Activated naive CD4-positive, alpha-beta T cell (primary cell): ENCODE measurements around the gene EPHA6.
"Not testable (repeated sequence)": the region's sequence is repeated elsewhere in the genome, so short reads cannot be mapped to it uniquely, and the experiment has no call there.

ENCODE experiments used
- DNase-seq, 4 experiments: peaks; one replicate each; lab custom pipeline; 2025; lab: John Stamatoyannopoulos, UW

Gene EPHA6

GRCh38 chr3:97464035-97464434, 649.6 kb downstream of the EPHA6 start:
- DNase-seq: no peak

DNA sequence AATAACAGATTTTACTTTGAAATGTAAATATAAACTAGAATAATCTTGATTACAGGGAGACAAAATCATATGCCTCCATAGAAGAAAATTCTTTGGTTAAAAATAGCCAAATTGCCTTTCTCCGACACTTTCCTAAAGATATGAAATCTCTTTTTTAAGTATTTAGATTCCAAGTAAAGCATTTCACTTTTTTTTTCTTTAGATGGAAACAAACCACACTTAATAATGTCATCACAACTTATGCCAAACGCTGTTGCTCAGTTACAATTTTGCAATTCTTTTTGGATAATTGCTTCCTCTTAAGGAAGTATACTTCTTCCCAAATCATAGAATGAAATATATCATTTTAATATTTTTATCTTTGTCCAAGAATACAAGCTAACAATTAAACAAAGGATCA, 656.1 kb downstream of the EPHA6 start:
- DNase-seq: no peak

DNA sequence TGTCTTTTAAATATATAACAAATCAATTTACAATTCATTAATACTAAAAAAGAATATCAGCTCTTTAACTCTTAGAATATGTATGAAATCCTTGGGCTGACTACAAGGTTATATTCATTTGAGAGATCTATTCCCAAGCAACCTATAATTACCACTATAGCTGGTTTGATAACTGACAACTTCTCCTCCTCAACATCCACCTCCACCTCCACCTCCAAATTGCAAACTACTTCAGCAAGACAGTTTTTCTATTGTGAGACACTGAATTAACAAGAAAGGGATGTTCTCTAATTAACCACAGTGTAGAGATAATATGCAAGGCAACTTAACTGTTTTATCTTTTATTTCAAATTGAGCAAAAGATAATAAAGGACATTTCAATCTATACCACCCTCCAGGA, 665.3 kb downstream of the EPHA6 start:
- no peak for DNase-seq

DNA sequence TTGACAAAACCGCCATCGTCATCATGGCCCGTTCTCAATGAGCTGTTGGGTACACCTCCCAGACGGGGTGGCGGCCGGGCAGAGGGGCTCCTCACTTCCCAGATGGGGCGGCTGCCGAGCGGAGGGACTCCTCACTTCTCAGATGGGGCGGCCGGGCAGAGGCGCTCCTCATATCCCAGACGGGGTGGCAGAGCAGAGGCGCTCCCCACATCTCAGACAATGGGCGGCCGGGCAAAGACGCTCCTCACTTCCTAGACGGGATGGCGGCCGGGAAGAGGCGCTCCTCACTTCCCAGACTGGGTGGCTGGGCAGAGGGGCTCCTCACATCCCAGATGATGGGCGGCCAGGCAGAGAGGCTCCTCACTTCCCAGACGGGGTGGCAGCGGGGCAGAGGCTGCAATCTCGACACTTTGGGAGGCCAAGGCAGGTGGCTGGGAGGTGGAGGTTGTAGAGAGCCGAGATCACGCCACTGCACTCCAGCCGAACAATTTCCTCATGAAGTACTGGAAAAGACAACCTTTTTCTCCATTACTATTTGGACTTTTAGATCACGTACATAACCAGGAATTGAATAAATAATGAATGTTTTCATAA, 666.4 kb downstream of the EPHA6 start:
- DNase-seq: not testable (repeated sequence)

DNA sequence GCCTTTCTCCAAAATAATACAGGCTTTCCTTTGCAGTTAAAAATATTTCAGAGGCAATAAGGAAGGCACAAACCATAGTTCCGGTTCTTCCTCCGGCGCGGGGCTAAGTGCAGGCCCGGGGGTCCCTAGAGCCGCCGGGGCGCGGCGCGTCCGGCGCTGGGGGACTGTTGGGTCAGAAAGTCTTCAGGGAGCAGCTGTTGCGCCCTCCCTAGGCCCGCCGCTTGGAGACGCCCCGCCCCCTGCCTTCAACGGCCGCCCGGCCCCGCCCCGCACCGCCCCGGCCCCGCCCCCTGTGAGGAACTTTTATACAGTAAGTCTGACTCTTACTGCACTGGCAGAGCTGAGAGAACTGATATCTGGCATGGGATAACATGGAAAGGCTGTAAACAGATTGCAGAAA, 667.0 kb downstream of the EPHA6 start:
- no peak for DNase-seq

- DNase-seq: no peak
These were observed 670.8 kb downstream of the EPHA6 start for GRCh38 chr3:97485206-97485605.

- no peak for DNase-seq
These were observed 673.2 kb downstream of the EPHA6 start for GRCh38 chr3:97487587-97487986.

GRCh38 chr3:97488741-97489140, 674.3 kb downstream of the EPHA6 start:
- DNase-seq: no peak

DNA sequence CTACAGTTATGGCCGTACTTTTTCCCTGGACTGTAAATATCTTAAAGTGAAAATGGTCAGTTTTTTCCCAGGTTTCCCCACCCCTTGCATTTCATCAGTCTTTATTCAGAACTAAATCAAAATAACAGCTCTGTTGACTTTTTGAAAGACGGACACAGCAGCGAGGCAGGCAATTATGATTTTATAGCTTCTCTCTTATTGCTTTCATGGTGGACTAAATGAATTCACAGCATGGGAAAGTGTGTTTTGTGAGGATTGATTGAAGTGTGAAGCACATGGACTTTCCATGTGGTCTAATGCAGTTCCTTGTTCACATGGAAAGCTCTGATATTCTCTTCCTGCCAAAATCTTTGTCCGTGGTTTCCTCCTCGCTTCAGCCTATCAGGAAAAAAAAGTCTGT, 681.5 kb downstream of the EPHA6 start:
- DNase-seq: no peak

- DNase-seq: no peak
These were observed 682.7 kb downstream of the EPHA6 start for GRCh38 chr3:97497138-97497537.

- no peak for DNase-seq
These were observed 690.1 kb downstream of the EPHA6 start for GRCh38 chr3:97504463-97504862.

GRCh38 chr3:97510795-97511194, 696.4 kb downstream of the EPHA6 start:
- no peak for DNase-seq

DNA sequence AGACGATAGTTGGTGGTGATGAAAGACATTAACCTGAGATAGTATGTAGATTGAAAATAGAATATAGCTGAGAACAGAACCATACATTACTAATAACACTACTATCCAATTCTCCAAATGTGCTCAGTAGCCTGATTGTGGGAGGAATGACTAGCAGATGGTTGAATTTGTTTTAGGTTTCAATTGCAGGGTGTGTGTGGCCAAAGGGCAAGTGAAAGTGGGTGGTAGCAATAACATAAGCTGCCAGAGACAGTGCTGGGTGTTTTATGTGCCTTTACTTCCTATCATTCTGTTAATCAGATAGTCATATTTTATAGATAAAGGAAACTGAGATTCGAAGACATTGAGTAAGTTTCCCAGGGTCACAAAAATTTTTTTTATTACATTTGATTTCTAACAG, 700.7 kb downstream of the EPHA6 start:
- no peak for DNase-seq

- DNase-seq: no peak
These were observed 716.3 kb downstream of the EPHA6 start for GRCh38 chr3:97530691-97531090.

GRCh38 chr3:97547573-97547972, 733.2 kb downstream of the EPHA6 start:
- not testable (repeated sequence) for DNase-seq

- no peak for DNase-seq
These were observed 736.0 kb downstream of the EPHA6 start for GRCh38 chr3:97550408-97550807.

DNA sequence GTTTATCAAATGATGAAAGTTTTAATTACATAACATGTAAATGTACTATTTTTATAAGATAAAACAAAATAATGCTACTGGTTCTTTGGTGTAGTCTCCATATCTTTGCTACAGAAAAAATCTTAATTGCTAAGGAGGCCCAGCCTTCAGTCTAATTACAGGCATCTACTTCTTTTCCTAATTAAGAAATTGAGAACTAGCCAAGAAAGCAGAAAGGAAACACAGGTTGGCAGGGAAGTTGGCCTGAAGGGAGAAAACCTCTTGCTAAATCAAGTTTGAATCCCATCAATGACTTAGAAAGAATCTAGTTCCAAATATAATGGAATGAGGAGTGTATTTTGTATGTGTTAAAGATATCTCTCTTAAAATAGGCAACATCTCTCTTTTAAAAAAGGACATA, 737.8 kb downstream of the EPHA6 start:
- DNase-seq: no peak

GRCh38 chr3:97575742-97576141, 761.3 kb downstream of the EPHA6 start:
- no peak for DNase-seq

DNA sequence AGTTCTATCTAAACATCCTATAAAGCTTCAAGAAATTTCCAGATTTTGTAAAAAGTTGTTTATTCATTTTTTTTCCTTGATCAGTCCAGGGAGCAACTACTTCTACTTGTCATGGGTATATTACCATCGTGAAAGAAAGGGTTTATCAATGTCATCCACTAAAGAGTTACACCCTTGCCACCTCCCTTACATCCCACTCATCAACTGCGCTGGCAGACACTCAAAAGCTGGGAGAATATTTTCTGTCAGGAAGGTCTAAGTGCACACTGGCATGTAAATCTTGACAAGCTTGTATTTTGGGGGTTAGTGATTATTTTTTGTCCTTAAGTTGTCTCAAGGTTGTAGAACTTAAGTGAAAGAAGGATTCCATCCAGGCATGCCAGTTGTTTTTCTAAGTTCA, 761.8 kb downstream of the EPHA6 start:
- no peak for DNase-seq

DNA sequence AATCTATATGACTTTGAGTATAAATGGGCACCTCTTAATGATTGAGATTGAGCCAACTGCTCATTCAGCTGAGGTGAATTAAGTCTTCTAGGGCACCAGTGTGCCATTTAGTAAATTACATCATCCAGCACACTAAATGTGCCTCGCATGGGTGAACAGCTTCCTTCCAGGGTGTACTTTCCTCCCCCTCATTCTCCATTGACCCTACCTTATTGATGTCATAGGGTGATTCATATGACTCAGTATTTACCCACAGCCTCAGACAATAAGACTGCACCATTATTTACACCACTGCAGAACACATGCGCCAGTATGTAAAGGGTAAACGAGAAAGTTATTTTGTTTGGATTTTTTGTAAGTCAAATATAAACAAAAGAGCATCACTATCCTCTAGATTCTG, 765.0 kb downstream of the EPHA6 start:
- no peak for DNase-seq

- DNase-seq: no peak
These were observed 796.2 kb downstream of the EPHA6 start for GRCh38 chr3:97610626-97611025.

DNA sequence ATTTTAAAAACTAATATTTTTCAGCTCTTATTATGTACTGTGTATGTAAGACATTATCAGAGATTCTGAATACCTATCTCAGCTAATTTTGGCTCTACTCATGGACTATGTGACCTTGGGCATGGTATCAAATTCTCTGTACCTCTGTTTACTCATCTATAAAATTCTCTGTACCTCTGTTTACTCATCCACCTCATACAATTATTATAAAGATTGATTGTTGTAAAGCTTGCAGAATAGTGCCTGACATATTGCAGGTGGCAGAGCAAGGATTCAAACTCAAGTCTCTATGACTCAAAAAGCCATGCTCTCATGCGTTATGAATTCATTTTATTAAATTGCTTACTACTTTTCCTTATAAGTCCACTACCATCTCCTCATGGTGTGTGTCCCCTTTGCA, 798.2 kb downstream of the EPHA6 start:
- DNase-seq: no peak

DNA sequence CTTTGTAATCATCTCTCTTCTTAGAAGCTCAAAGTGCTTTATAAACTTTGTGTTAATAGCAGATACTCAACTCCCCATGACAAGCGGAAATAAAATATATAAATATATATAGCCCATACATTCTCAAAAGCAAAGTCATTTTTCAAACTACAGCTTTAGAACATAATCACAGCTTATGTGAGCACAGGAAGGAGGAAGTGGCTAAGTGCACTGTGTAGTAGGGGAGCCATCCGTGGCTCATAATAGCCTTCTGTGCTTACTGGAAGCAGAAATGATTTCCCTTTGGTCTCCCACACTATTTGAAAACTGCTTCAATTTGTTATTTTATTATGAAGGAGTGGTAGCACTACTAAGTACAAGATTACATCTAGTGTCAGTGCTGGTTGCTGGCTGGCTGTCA, 798.7 kb downstream of the EPHA6 start:
- DNase-seq: no peak

DNA sequence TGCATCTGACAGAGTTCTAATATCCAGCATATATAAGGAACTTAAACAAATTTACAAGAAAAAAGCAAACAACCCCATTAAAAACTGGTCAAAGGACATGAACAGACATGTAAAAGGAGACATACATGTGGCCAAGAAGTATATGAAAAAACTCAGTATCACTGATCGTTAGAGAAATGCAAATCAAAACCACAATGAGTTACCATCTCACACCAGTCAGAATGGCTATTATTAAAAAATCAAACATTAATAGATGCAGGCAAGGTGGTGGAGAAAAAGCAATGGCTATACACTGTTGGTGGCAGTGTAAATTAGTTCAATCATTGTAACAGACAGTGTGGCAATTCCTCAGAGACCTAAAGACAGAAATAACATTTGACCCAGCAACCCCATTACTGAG, 806.1 kb downstream of the EPHA6 start:
- DNase-seq: not testable (repeated sequence)

DNA sequence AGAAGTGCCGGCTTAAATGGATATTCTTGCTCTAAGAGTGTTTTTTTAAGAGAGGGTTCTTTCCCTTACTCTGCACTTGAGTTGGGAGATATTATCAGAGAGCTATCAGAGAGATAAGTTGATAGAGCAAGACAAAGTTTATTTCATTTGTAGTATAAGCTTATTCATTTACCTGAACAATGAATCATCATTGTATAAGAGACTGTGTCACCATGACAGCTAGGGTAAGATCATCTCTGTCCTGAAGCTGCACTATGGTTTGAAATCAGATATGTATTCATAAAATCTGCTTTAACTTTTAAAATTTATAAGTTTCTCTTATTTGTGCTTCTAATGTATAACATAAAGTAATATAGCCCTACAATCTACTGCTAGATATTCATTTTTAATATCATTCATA, 822.1 kb downstream of the EPHA6 start:
- no peak for DNase-seq
